ENCODE measurements around the gene ABL2.

The ABL2 gene

DNA sequence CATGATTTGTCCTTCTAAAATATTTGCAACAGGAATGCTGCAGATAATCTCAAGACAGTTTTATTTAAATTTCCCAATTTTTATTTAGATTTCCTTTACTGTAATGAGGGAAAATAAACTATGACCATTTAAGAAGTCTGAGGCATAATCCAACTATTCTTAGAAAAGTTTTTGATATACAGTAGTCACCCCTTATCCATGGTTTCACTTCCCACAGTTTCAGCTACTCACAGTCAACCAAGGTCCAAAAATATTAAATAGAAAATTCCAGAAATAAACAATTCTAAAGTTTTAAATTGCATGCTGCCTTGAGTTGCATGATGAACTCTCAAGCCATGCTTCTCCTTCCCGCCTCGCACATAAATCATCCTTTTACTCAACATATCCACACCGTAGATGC lies 114.3 kb downstream of the ABL2 start:
- no peak for TF ChIP-seq NFIC (IDR thresholded peaks at IDR 0.05)

DNA sequence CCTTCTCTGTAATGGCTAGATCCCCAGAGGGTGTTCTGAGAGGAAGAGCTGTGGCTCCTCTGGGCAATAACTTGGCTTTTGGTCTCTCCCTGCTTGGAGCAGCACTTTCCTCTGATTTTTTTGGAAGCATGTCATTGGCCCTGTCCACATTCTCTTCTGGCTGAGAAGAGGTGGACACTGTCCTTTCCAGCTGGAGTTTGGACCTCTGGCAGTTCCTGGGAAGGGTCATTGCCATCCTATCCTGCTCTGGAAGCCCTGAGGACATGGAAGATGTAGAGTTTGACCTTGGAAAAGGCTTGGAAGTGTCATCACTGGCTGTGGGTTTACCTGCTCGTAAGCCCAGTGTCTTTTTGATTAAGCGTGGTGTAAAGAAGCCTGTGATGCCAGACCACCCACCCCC lies 120.8 kb downstream of the ABL2 start:
- no peak for TF ChIP-seq EP300 (IDR thresholded peaks at IDR 0.05; ENCODE audit: borderline replicate concordance)
- no peak for TF ChIP-seq TCF12 (IDR thresholded peaks at IDR 0.05; ENCODE audit: low read depth)
- TF ChIP-seq RAD21 (IDR thresholded peaks at IDR 0.05; ENCODE audit: low read depth) = no peak
- TF ChIP-seq CREB1 (IDR thresholded peaks at IDR 0.05; ENCODE audit: low read depth) = no peak
- no peak for TF ChIP-seq CEBPB (IDR thresholded peaks at IDR 0.05)
- TF ChIP-seq, protein P1, sequence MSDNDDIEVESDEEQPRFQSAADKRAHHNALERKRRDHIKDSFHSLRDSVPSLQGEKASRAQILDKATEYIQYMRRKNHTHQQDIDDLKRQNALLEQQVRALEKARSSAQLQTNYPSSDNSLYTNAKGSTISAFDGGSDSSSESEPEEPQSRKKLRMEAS (IDR thresholded peaks at IDR 0.05) = no peak
- TF ChIP-seq, protein P2, sequence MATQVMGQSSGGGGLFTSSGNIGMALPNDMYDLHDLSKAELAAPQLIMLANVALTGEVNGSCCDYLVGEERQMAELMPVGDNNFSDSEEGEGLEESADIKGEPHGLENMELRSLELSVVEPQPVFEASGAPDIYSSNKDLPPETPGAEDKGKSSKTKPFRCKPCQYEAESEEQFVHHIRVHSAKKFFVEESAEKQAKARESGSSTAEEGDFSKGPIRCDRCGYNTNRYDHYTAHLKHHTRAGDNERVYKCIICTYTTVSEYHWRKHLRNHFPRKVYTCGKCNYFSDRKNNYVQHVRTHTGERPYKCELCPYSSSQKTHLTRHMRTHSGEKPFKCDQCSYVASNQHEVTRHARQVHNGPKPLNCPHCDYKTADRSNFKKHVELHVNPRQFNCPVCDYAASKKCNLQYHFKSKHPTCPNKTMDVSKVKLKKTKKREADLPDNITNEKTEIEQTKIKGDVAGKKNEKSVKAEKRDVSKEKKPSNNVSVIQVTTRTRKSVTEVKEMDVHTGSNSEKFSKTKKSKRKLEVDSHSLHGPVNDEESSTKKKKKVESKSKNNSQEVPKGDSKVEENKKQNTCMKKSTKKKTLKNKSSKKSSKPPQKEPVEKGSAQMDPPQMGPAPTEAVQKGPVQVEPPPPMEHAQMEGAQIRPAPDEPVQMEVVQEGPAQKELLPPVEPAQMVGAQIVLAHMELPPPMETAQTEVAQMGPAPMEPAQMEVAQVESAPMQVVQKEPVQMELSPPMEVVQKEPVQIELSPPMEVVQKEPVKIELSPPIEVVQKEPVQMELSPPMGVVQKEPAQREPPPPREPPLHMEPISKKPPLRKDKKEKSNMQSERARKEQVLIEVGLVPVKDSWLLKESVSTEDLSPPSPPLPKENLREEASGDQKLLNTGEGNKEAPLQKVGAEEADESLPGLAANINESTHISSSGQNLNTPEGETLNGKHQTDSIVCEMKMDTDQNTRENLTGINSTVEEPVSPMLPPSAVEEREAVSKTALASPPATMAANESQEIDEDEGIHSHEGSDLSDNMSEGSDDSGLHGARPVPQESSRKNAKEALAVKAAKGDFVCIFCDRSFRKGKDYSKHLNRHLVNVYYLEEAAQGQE (IDR thresholded peaks at IDR 0.05; ENCODE audit: low read depth) = no peak
- no peak for TF ChIP-seq YY1 (IDR thresholded peaks at IDR 0.05; ENCODE audit: low read depth)
- no peak for TF ChIP-seq FOXM1 (IDR thresholded peaks at IDR 0.05; ENCODE audit: borderline replicate concordance, low read depth)
- TF ChIP-seq ZBTB7A (IDR thresholded peaks at IDR 0.05; ENCODE audit: low read depth) = no peak
- TF ChIP-seq, protein P3, sequence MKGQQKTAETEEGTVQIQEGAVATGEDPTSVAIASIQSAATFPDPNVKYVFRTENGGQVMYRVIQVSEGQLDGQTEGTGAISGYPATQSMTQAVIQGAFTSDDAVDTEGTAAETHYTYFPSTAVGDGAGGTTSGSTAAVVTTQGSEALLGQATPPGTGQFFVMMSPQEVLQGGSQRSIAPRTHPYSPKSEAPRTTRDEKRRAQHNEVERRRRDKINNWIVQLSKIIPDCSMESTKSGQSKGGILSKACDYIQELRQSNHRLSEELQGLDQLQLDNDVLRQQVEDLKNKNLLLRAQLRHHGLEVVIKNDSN (IDR thresholded peaks at IDR 0.05) = no peak
- TF ChIP-seq EGR1 (IDR thresholded peaks at IDR 0.05) = no peak
- TF ChIP-seq TAF1 (IDR thresholded peaks at IDR 0.05; ENCODE audit: low read depth) = no peak
- no peak for TF ChIP-seq NFIC (IDR thresholded peaks at IDR 0.05)
- no peak for TF ChIP-seq TEAD4 (IDR thresholded peaks at IDR 0.05)

DNA sequence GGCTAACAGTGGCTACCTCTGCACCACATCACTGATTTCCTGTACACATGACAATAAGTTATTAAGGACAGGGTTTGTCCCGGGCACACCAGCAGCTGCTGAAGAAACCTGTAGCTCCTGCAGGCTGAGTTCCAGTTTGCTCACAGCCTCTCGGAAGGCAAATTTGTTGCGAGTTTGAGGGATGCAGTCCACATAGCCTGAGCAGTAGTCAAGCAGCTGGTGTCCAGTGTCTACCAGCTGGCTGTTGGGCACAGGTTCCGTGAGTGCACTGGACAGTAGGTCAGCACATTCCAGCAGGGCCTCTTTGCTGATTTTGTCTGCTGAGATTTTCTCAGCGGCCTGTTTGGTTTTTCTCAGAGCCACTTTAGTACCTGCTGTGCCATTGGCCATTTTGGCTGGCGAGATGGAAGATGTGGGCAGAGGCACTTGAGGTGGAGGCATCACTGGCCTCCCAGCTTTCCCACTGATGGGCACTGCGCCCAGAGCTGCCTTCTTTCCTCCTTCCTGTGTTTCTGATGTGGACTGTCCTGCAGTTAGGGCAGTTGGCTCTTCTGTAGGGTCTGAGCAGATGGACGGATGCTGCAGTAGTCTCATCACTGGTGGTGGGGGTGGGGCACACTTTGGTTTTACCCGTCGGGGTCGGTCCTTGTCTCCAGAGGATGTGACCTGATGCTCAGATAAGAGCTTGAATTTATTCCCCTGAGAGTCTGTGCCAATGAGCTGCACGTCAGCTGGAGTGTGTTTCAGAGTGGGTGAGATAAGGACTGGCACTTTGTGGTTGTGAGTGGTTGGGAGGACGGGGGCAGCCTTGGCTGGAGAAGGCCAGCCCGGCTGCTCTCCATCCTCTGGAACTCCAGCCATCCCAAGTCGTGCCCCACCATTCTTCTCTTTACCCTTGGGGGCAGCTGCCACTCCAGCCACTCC lies 121.5 kb downstream of the ABL2 start:
- TF ChIP-seq ZBTB7A (IDR thresholded peaks at IDR 0.05; ENCODE audit: low read depth) = no peak
- no peak for TF ChIP-seq FOXM1 (IDR thresholded peaks at IDR 0.05; ENCODE audit: borderline replicate concordance, low read depth)
- TF ChIP-seq CREB1 (IDR thresholded peaks at IDR 0.05; ENCODE audit: low read depth) = no peak
- TF ChIP-seq TAF1 (IDR thresholded peaks at IDR 0.05; ENCODE audit: low read depth) = no peak
- no peak for TF ChIP-seq TCF12 (IDR thresholded peaks at IDR 0.05; ENCODE audit: low read depth)
- no peak for TF ChIP-seq RAD21 (IDR thresholded peaks at IDR 0.05; ENCODE audit: low read depth)
- TF ChIP-seq, protein P2 (IDR thresholded peaks at IDR 0.05; ENCODE audit: low read depth) = no peak
- TF ChIP-seq CEBPB (IDR thresholded peaks at IDR 0.05) = no peak
- no peak for TF ChIP-seq EGR1 (IDR thresholded peaks at IDR 0.05)
- TF ChIP-seq YY1 (IDR thresholded peaks at IDR 0.05; ENCODE audit: low read depth) = no peak
- no peak for TF ChIP-seq EP300 (IDR thresholded peaks at IDR 0.05; ENCODE audit: borderline replicate concordance)
- TF ChIP-seq, protein P1 (IDR thresholded peaks at IDR 0.05) = no peak
- no peak for TF ChIP-seq TEAD4 (IDR thresholded peaks at IDR 0.05)
- no peak for TF ChIP-seq NFIC (IDR thresholded peaks at IDR 0.05)
- TF ChIP-seq, protein P3 (IDR thresholded peaks at IDR 0.05) = no peak

DNA sequence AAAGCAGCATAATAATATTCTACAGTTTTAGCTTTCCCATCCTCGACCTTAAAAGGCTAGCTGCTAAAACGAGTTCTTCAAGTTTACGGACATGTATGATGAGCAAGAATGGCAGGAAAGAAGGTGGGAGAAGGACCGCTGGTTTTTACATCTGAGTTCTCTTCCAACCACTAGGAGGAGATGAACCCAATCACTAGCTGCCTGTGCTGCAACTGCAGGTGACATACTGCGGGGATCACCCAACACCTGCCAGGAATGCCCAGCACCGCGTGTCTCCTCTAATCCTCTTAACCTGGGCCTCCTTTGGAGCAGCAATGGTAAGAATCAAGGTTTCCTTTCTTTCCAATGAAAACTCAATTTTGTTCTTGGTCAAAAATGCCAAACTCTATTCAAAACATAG lies 124.1 kb downstream of the ABL2 start:
- TF ChIP-seq NFIC (IDR thresholded peaks at IDR 0.05) (no peak), CEBPB (IDR thresholded peaks at IDR 0.05) (no peak), ZBTB7A (IDR thresholded peaks at IDR 0.05; ENCODE audit: low read depth) (no peak), YY1 (IDR thresholded peaks at IDR 0.05; ENCODE audit: low read depth) (no peak), RAD21 (IDR thresholded peaks at IDR 0.05; ENCODE audit: low read depth) (peak; percentile 53)
- TF ChIP-seq, protein P1 (IDR thresholded peaks at IDR 0.05) = no peak

DNA sequence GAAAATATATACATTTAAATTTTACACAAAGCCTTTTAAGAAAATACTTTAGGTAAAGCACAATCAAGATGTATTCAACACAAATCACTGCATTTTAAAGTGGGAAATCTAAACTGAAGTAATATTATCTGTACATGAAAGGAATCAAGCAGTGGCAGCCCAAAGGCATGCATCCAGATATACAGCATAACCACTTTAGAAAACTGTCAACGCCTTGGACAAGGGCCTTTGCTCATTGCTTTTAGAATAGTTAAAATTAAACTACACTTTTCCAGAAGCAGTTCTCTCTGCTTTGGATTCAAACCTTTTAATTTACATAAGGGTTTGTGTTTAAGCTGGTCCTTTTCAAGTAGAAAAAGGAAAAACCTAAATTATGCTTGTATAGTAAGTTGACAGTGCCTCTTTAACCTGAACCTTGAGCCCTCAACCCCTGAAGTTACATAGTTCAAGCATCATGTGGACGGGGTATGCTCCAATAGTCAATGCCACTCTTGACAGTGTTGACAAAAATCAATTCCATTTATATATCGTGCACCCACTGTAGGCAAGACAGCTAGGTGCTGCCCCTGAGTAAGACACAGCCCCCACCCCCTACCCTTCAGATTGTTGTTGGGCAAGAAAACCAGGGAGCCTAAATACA lies 124.7 kb downstream of the ABL2 start:
- TF ChIP-seq TAF1 (IDR thresholded peaks at IDR 0.05; ENCODE audit: low read depth) = no peak
- TF ChIP-seq, protein P3 (IDR thresholded peaks at IDR 0.05) = no peak
- no peak for TF ChIP-seq ZBTB7A (IDR thresholded peaks at IDR 0.05; ENCODE audit: low read depth)
- no peak for TF ChIP-seq YY1 (IDR thresholded peaks at IDR 0.05; ENCODE audit: low read depth)
- no peak for TF ChIP-seq TEAD4 (IDR thresholded peaks at IDR 0.05)
- no peak for TF ChIP-seq EGR1 (IDR thresholded peaks at IDR 0.05)
- TF ChIP-seq, protein P2 (IDR thresholded peaks at IDR 0.05; ENCODE audit: low read depth) = no peak
- TF ChIP-seq FOXM1 (IDR thresholded peaks at IDR 0.05; ENCODE audit: borderline replicate concordance, low read depth) = no peak
- no peak for TF ChIP-seq TCF12 (IDR thresholded peaks at IDR 0.05; ENCODE audit: low read depth)
- TF ChIP-seq, protein P1 (IDR thresholded peaks at IDR 0.05) = no peak
- TF ChIP-seq EP300 (IDR thresholded peaks at IDR 0.05; ENCODE audit: borderline replicate concordance) = no peak
- no peak for TF ChIP-seq RAD21 (IDR thresholded peaks at IDR 0.05; ENCODE audit: low read depth)
- no peak for TF ChIP-seq CREB1 (IDR thresholded peaks at IDR 0.05; ENCODE audit: low read depth)
- TF ChIP-seq NFIC (IDR thresholded peaks at IDR 0.05) = no peak
- TF ChIP-seq CEBPB (IDR thresholded peaks at IDR 0.05) = no peak
